ENCODE measurements around the gene GAPDHS. TPM values are rescaled to one million over a fixed set of nuclear protein-coding genes. Genes with fewer than 3 reads are reported as not detected.

GAPDHS gene
- total RNA-seq, 1 donor from 2014 or later = not detected

DNA sequence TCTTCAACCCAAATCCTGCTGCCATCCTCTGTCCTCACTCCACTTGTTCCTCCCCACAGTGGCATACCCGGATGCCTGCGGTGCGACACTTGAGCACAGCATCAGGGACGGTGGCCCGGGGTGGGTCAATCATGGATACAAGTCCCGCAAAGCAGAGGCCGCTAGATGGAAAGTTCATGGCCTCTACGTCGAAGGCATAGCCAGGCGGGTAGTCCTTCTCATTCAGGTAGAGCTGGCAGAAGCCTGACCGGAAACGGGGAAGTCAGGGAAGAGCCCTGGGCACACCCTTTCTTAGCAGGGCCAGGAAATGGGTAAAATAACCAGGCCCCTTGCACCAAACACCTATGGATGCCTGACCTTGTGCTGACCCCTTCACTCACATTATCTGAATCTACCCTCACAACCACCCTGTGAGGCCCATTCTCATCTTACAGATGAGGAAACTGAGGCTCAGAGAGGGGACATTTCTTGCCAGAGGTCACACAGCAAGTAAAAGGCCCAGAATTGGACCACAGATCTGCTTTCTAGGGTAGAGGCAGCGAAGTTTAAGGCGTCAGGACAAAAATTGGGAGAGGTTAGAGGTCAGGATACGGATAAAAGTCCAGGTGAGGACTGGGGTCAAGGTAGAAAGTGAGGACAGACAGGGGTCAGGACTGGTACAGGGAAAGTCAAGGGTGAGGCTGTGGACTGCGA, 23.7 kb downstream of the GAPDHS start:
- DNase-seq (ENCODE audit: low read depth) = no peak

DNA sequence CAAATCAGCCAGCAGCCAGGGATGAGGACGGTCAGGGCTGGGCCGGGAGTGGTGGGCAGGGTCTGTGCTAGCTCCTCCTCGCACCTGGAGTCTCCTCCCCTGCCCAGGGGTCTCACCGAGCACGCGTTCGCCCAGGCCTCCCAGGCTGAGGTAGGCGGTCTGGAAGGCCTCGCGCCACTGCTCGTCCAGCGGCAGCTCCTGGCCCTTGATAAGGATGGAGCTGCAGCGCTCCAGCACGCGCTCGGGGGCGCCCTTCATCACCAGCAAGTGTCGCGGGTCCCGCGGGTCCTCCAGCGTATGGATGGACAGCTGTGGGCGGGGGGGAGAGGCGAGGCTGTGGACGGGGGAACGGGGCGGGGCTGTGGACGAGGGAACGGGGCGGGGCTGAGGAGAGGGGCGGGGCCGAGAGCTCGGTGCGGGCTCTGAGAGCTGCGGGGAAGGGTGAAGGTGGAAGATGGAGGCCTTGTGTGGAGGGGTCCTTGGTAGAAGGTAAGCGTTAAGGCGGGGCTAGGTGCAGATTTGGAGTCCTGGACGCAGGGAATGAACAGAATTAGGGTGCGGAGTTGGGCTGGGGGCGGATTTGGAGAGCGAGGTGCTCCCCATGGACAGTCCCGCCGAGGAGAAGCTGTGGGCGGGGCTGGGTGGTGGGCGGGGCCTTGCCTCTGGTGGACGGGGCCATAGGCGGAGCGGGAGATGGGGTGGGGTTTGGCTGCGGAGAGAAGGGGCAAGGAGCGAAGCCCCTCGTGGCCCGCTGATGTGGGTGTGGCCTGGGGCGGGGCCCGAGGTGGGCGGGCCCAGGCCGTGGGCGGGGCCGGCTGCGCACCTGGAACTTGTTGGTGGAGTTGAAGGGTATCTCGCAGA, 24.5 kb downstream of the GAPDHS start:
- DNase-seq (ENCODE audit: low read depth) = no peak

DNA sequence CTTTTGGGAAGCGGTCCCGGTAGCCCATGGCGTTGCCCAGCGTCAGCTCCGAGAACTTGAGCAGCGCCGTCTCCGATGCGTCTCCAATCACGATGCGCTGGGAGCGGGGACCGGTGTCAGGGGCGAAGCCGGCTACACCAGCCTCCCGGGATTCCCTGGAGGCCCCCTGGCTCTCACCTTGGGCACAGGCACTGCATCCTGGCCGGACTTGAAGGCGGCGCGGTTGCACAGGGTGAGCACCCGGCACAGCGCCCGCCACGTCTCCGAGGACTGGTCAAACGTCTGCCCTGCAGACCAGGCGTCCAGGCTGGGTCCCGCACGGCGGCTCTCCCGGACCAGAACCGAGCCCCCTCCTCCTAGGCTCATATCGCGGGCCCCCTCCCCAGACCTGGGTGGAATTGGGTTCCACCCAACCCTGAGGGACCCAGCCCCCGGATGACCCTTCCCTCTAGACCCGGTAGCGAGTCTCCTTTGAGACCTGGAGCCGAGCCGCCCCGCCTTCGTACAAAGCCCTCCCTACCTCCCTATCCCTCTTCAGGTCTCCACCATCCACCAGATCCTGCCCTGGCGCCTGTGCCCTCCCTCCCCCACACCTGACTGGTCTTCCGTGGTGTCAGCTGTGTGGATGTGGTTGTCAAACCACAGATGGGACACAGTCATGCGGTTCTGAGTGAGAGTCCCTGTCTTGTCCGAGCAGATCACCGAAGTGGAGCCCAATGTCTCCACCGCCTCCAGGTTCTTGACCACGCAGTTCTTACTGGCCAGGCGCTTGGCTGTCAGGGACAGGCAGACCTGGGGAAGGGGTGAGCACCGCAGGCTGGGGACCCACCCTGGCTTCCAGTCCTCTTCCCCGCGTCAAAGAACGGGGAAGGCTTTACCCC, 25.4 kb downstream of the GAPDHS start:
- DNase-seq (ENCODE audit: low read depth) = no peak

DNA sequence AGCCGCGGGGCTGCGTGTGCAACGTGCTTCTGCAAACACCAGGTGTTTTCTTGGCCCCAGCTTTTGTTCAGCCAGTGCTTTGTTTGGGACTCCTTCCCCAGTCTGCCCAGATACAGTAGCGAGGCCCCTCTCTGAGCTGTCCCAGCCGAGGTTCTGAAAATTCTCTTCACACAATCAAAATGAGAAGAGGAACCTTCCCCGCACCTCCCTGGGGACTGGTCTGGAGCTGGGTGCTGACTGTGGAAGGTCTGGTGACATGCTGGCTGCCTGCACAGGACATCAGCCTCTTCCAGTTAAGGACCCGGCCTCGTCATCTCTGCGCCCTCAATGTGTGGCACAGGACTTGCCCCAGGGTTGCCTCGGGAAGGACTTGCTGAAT, 26.0 kb downstream of the GAPDHS start:
- DNase-seq (ENCODE audit: low read depth) = no peak

DNA sequence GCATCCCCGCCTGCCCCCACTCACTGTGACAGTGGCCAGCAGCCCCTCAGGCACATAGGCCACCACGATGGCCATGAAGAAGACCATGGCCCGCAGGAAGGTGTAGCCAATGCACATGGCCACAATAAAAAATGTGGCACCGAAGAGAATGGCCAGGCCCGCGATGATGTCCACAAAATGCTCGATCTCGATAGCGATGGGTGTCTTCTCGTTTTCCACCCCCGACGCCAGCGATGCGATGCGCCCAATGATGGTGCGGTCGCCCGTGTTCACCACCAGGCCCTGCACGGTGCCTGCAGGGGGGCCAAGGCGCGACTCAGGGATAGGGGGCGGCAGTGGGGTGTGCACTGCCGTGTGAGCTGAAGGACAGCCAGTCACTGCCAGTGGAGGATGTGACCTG, 26.5 kb downstream of the GAPDHS start:
- no peak for DNase-seq (ENCODE audit: low read depth)

DNA sequence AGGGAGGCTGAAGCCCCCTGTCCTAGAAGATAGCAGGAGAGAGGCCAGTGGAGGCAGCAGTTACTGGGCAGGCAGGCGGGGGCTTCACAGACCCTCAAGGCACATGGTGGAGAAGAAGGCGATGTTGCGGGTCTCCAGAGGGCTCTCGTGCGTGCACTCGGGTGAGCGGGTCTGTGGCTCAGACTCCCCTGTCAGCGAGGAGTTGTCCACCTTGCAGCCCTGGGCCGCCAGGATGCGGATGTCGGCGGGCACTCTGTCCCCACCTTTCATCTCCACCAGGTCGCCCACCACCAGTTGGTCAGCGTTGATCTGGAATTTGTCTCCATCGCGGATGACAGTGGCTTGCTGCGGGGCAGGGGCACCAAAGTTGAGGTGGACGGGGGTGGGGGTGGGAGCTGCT, 27.0 kb downstream of the GAPDHS start:
- DNase-seq (ENCODE audit: low read depth) = no peak

DNA sequence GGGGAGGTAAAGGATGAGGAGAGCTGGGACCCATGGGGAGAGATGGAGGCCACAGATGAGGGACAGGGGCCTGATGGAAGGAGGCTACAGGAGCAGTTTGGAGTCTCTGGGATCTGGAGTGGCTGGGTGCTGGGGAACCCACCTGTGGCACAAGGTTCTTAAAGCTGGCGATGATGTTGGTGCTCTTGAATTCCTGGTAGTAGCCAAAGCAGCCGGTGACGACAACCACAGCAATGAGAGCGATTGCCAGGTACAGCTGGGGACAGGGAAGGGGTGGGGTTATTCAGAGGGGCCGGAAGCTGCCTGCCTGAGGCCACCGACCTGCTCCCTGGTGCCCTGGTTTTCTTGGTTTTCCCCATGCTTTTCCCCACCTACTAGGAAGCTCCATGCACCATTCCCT, 27.4 kb downstream of the GAPDHS start:
- no peak for DNase-seq (ENCODE audit: low read depth)

DNA sequence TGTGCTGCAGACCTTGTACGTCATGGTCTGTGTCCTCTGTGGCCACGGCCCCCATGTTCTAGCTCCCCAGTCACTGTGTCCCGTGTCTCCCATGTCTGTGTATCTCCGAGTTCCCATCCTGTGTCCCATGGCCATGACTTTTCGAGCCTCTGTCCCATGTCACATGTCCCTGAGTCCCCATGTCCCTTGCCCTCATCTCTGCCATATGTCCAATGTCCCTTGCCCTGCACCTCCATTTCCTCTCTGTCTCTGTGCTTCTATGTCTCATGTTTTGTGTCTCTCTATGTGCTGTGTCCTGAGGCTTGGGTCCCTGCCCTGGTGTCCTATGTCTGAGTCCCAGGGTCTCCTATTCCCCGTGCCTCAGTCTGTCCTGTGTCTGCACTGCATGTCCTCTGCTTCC, 28.2 kb downstream of the GAPDHS start:
- DNase-seq (ENCODE audit: low read depth) = no peak

DNA sequence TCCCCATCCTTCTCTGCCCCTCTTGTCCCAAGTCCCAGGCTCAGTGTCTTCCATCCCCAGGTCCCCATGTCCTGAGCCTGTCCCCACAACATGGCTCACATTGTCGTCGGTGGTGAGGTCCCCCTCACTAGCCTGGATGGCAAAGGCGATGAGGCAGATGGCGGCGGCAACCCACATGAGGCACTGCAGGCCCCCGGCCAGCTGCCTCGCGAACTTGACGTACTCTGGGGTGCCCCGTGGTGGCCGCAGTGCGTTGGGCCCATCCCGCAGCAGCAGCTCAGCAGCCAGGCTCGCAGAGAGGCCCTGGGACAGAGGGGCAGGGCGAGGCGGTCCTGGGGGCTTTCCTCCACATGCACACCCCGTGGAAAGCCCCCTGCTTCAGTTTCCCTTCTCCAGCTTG, 29.1 kb downstream of the GAPDHS start:
- DNase-seq (ENCODE audit: low read depth) = no peak

DNA sequence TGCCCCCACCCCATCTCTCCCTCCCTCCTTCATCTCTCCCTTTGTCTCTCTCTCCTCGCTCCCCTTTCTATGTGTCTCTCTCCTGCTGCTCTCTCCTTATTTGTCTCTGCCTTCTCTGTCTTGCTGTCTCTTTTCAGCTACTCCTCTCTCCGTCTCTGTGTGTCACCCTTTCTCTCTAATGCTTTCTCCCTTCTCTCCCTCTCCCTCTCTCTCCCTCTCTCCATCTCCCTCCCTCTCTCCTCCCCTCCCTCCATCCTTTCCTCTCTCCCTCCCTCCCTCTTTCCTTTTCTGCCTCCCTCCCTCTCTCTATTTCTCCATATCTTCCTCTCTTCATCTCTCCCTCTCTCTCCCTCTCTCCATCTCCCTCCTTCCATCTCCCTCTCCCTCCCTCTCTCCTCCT, 29.5 kb downstream of the GAPDHS start:
- DNase-seq (ENCODE audit: low read depth) = no peak

DNA sequence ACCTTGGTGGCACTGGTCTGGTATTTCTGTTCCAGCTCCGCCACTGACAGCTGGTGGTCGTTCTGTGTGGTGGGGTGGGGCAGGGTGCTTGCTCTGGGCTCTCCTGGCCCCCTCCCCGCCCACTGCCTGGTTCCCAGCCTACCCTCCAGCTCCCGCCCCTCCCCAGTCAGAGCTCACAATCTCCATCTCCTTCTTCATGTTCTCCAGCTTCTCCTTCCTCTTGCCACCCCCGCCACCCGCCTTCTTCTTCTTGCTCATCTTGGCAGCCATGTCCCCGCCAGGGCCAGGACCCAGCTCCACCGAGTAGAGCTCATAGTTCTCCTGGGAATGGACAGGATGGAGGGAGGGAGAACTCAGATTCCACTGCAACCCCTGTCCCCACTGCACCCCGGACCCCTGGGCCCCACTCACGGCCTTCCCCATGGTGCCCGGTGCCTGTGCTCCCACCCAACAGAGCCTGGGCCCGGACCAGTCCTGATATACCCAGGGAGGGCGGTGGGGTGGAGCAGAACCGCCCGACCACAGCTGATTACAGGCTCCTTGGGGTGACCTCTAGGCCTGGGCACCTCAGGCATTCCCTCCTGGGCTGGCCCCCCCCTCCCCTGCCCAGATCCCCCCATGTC, 30.1 kb downstream of the GAPDHS start, which contains the start of gene ATP4A:
ATP4A (minus strand) TSS at position 452 of the 623 bp plus-strand sequence; CDS start at position 423, 29 bp downstream.
- DNase-seq (ENCODE audit: low read depth) = no peak

DNA sequence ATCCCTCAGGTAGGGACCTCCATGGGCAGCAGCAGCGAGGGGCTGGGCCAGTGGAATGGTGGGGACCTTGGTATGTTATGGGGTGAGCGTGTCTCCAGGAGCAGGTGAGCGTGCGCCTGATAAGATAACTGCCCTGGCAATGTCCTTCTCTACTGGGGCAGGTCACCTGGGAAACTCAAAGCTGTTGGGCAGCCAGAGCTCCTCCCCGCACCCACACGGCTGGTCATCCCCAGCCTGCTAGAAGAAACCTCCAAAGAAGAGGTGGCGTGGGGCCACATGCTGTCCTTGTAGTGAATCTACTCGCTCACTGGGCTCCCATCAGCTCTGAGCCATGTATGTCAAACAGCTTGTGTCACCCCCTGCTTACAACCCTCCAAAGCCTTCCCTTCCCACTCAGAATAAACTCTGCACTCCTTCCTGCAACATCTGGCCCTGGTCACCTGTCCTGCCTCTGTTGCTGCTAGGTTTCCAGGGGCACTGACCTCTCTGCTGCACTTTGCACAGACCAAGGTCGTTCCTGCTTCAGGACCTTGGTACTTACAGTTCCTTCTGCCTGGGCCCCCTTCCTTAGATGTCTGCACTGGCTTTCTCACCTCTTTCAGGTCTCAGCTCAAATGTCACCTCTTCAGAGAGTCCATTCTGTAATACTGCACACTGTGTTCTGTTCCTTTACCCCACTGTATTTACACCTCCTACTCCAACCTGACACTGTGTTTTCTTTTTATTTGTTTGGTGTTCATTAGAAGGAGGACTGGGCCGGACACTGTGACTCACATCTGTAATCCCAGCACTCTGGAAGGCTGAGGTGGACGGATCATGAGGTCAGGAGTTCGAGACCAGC, 32.0 kb downstream of the GAPDHS start:
- no peak for DNase-seq (ENCODE audit: low read depth)

DNA sequence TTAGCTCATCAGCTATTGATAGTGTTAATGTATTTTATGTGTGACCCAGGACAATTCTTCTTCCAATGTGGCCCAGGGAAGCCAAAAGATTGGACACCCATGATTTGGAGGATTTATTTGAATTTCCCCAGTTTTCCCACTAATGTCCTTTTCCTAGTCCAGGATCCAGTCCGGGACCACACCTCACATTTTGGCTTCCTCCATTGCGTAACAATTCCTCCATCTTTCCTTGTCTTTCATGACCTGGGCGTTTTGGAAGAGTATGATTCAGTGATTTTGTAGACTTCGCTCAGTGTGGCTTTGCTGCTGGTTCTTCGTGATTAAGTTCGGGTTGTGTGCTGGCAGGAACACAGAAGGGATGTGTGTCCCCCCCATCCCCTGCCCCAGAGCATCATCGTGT, 33.5 kb downstream of the GAPDHS start:
- no peak for DNase-seq (ENCODE audit: low read depth)

DNA sequence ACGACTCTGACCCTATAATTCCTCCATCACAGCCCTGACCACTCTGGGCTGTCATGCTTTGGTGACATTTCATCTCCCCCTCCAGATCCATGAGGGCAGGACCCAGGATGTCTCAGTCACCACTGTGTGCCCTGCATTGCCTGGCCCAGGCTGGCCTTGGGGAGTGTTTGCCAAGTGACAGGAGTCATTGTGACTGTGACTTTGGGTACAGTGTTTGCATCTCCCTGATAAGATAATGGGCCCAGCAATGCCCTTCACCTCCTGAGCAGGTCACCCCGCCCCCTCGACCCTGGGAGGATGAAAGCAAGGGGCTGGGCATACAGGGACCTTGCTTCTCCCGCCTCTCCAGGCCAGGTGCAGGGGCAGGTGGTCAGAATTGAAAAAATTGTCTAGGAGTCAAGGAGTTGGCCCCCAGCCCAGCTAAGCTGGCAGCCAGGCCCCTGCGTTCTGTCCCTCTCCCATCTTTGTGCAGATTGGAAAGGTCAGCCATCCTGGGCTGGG, 36.1 kb downstream of the GAPDHS start:
- DNase-seq (ENCODE audit: low read depth) = no peak

DNA sequence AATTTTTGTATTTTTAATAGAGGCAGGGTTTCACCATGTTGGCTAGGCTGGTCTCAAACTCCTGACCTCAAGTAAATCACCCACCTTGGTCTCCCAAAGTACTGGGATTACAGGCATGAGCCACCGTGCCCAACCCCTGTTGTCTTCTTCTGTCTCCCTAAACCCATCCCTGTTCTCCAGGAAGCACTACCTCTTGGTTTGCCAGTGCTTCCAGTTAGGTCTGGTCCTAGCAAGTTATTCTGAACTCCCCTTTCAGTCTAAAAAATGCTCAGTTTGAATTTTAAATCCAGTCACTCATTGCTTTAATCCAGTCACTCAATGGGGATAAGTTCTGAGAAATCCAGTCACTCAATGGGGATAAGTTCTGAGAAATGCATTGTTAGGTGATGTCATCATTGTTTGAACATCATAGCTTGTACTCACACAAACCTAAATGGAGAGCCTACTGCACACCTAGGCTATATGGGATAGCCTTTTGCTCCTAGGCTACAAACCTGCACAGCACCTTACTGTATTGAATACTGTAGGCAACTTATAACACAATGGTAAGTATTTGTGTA, 38.2 kb downstream of the GAPDHS start:
- no peak for DNase-seq (ENCODE audit: low read depth)

DNA sequence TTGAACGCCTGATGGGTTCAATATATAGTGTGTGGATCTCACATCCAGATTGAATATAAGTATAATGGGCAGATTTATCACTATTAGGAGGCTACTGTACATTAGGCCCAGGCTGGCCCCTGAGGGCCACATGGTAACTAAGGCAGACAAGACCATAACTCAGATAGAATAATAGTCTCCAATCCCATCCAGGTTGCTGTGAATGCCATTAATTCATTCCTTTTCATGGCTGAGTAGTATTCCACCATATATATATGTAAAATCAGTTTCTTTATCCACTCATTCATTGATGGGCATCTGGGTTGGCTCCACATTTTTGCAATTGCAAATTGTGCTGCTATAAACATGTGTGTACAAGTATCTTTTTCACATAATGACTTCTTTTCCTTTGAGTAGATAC, 44.7 kb downstream of the GAPDHS start:
- DNase-seq (ENCODE audit: low read depth) = no peak

DNA sequence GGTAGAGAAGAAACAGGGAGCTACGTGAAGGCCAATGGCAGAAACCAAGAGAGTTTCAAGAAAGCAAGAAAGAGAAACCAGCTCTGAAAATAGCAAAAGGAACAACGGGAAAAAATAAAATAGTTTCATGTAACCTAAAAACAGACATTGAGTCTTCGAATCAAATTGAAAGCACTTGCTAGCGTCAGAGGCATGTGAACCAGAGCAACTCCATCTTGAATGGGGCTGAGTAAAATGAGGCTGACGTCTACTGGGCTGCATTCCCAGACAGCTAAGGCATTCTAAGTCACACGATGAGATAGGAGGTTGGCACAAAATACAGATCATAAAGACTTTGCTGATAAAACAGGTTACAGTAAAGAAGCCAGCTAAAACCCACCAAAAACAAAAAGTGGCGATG, 45.5 kb downstream of the GAPDHS start:
- no peak for DNase-seq (ENCODE audit: low read depth)

DNA sequence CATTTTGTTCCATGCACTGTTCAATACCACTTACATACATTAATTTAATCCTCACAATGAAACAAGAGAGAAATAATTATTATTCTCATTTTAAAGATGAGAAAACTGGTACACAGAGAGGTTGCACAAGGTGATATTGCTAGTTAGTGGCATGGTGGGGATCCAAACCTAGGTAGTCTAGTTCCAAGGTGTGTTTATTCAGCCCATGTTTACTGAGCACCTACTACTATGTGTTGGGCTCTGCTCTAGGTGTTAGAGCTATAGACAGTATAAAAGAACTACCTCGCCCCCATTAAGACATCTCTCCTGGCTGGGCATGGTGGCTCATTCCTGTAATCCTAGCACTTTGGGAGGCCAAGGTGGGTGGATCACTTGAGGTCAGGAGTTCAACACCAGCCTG, 49.5 kb downstream of the GAPDHS start:
- no peak for DNase-seq (ENCODE audit: low read depth)

DNA sequence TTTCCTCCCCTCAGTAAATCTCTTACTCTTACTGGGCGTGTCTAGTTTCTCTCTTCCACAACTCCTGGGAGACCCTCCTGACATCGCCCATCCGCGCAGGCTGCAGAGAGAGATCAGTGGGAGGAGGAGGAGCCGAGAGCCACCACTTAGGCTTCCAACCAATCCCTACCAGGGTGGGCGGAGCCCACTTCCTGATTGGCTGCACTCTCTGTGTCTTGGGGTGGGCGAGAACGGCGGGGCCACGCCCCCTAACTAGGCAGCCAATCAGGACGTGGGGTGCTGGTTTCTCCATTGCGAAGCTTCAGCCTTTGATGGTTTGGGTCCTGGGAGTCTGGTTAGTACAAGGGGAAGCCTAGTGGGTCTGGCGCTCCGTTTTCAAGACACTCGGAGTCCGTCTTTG, 52.6 kb downstream of the GAPDHS start, which contains the start of gene PMIS2:
PMIS2 (plus strand) TSS at position 326 of the 400 bp plus-strand sequence. CDS start 87 bp downstream, outside the sequence.
- no peak for DNase-seq (ENCODE audit: low read depth)

DNA sequence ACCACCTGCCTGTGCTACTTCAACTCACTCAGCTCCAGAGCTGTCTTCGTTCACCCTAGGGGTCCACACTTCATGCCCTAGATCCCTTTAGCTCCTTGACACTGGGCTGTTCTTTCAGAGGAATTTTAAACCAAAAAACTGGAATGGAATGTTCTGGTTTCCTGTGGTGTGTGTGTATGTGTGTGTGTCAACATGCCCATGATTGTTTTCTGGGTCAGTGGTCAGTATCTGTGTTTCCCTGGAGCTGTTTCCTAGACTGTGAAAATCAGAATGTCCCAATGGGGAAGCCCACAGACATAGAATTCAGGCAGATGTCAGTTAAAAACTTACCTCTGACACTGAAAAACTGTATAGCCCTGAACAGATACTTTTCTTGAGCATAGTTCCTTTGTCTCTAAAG, 54.1 kb downstream of the GAPDHS start:
- DNase-seq (ENCODE audit: low read depth) = no peak
